Kidney capillary endothelial cell (primary cell): Measurements from ENCODE around the gene CCDC40.
"Not testable (repeated sequence)": the region's sequence is repeated elsewhere in the genome, so short reads cannot be mapped to it uniquely, and the experiment has no call there.

Source experiments
- DNase-seq: peaks from one replicate; pipeline ENCODE4 v3.0.0-alpha.2; 2018; ENCODE audit warnings: low spot score

CCDC40 gene

GRCh38 chr17:80045703-80046102 lies 9.3 kb downstream of the CCDC40 start:
- no peak for DNase-seq

DNA sequence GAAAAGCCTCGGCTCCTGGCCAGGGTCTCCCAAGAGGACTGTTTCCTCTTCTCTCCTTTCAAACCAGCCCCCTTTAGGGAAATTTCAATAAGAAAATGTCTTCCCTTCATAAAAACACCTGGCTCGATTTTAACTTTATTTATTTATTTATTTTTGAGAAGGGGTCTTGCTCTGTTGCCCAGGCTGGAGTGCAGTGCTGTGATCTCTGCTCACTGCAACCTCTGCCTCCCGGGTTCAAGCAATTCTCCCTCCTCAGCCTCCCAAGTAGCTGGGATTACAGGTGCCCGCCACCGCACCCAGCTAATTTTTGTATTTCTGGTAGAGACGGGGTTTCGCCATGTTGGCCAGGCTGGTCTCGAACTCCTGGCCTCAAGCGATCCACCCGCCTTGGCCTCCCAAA lies 10.3 kb downstream of the CCDC40 start:
- not testable (repeated sequence) for DNase-seq

DNA sequence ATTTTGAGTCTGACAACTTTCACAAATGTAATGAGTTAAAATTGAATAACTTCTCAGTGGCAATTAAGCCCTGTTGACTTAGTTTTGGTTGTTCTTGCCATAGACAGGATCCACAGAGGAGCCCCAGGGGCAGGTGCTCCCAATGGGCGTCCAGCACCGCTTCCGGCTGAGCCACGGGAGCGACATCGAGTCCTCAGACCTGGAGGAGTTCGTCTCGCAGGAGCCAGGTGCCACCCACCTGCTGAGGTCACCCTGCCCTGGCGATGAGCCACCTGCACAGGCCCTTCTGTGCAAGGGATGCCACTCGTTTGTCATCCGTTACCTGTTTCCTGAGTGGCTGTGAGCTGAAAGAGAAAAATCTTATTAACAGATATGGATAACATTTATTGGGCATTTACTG lies 10.7 kb downstream of the CCDC40 start:
- no peak for DNase-seq

- DNase-seq: no peak
Measured at GRCh38 chr17:80049986-80050385, 13.5 kb downstream of the CCDC40 start.

GRCh38 chr17:80050706-80051105 lies 14.3 kb downstream of the CCDC40 start:
- DNase-seq: no peak

DNA sequence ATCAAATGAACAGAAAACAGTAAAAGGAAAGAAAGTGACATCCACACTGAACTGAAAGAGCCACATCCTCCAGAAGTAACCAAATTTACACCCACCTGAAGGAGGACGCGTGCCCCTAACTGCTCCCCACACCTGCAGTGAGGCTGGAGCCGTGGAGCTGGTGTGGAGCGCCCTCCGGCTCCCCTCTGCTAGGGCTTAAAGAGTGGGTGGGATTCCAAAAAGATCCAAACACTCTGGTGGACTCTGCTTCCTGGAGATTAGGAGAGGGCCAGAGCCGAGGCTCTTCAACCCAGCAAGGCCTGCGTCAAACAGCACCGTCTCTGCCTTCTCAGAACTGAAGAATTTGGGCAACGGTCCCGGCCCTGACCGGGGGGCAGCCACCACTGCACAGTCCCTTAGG lies 15.2 kb downstream of the CCDC40 start:
- DNase-seq: no peak

GRCh38 chr17:80053102-80053501 lies 16.7 kb downstream of the CCDC40 start:
- no peak for DNase-seq

DNA sequence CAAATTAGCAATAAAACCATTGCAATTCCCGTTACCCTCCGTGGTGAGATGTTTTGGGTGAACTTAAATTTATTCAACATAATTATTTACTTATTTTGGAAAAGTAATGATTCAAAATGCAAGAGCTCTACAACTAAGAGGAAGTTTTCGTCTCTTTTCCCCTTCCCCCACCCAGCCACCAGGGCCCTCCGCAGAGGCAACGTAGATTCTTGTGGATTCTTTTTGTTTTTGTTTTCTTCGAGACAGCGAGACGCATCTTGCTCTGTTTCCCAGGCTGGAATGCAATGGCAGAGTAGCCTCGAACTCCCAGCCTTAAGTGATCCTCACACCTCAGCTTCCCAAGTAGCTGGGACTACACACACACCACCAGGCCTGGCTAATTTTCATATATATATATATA lies 19.2 kb downstream of the CCDC40 start:
- DNase-seq: no peak

GRCh38 chr17:80058311-80058955 lies 22.0 kb downstream of the CCDC40 start:
- no peak for DNase-seq

- no peak for DNase-seq
Measured at GRCh38 chr17:80060644-80061043, 24.2 kb downstream of the CCDC40 start.

DNA sequence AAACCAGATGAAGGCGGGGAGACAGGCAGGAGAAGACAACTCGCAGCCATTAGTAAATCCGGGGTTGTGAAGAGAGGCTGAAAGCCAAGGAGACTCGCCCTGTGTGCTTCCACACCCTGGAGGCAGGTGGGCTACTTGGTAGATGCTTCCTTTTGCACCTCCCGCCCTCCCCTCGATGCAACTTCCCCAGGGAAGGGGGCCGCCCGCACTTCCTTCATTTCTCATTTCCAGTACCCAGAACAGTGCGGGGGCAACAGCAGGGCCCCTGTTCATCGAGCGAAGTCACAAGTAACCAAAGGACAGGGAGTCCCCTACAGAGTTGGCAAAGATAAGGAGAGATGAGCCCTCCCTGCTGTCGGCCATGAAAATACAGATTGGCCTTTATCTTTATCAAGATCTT lies 25.0 kb downstream of the CCDC40 start:
- DNase-seq: no peak

GRCh38 chr17:80063830-80064585 lies 27.6 kb downstream of the CCDC40 start:
- no peak for DNase-seq

- DNase-seq: no peak
Measured at GRCh38 chr17:80064696-80065095, 28.3 kb downstream of the CCDC40 start.

- DNase-seq: no peak
Measured at GRCh38 chr17:80065478-80066170, 29.2 kb downstream of the CCDC40 start.

DNA sequence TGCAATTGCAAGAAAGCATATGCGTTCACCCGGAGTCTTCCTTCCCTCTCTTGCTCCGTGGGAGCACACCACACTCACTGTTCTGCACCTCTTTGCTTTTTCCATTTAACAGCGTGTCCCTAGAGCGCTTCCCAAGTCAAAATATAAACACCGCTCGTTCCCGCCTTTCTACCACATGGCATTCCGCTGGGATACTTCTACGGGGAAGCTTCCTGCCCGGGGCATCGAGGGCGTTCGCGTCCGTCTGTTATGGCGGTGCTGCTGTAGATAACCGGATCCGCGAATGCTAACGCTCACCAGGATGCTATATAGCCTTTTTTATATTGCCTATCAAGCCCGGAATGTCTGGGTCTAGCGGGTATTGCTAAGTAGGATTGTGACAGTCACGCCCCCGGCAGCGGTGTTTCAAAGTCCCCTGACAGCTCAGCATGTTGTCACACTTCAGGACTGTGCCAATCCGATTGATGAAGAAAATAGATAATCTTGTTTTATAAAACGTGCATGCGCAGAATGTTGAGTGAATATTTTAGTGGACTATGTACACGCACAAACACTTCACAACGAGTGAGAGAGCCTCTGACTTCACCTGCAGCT lies 31.0 kb downstream of the CCDC40 start:
- DNase-seq: no peak

GRCh38 chr17:80068301-80069222 lies 32.1 kb downstream of the CCDC40 start:
- DNase-seq: peak; percentile 29

DNA sequence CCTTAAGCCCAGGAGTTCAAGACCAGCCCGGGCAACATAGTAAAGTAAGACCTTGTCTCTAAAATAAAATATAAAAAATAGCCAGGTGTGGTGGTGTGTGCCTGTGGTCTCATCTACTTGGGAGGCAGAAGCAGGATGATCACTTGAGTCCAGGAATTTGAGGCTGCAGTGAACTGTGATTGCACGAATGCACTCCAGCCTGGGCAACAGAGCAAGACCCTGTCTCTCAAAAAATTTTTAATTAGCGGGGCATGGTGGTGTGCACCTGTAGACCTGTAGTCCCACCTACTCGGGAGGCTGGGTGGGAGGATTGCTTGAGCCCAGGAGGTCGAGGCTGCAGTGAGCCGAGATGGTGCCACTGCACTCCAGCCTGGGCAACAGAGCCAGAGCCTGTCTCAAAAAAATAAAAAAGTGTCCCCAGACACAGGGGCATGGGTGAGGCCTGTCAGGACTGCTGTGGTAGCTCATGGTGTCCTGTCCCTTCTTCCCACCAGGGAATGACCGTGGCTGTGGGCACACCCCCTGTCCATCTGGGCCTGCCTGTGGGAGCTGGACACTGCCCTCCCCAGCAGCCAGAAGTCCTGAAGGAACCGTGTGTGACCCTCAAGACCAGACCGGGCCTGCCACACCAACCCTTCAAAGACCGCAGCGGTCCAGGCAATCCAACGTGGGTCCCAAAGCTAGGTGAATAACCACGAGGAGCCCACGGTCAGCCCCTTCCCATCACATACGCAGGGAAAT lies 34.1 kb downstream of the CCDC40 start:
- no peak for DNase-seq

GRCh38 chr17:80071116-80071841 lies 34.8 kb downstream of the CCDC40 start:
- DNase-seq: no peak

- DNase-seq: no peak
Measured at GRCh38 chr17:80072410-80072809, 36.0 kb downstream of the CCDC40 start.

- DNase-seq: no peak
Measured at GRCh38 chr17:80080081-80080480, 43.6 kb downstream of the CCDC40 start.
